ENCODE measurements around the gene RAPGEF5.

RAPGEF5 gene

DNA sequence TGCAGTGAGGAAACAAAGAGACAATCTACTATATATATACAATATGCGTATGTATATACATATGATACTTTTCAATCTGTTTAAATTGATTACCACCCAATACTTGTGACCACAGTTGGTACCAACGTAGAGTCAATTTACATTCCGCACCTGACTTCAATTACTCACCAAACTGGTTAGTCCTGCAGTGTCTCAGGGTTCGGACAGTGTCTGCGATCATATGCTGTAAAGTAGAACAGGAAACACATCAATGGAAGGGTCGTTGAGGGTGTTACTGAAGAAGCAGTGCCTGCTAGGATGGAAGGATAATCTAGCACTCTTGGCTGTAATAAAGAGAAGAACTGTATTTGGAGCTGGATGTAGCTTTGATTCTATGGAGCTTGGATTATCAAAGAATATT, 231.5 kb downstream of the RAPGEF5 start:
- no peak for DNase-seq (ENCODE audit: insufficient read length, low spot score)
- no peak for FAIRE-seq
- TF ChIP-seq POLR2A (IDR thresholded peaks at IDR 0.05; ENCODE audit: low read depth, low read length) = no peak

- TF ChIP-seq POLR2A (IDR thresholded peaks at IDR 0.05; ENCODE audit: low read depth, low read length) = no peak
- DNase-seq (ENCODE audit: insufficient read length, low spot score) = no peak
- no peak for FAIRE-seq
These were observed 232.0 kb downstream of the RAPGEF5 start for GRCh38 chr7:22124941-22125340.

GRCh38 chr7:22123139-22123538, 233.8 kb downstream of the RAPGEF5 start:
- FAIRE-seq = no peak
- no peak for TF ChIP-seq POLR2A (IDR thresholded peaks at IDR 0.05; ENCODE audit: low read depth, low read length)
- no peak for DNase-seq (ENCODE audit: insufficient read length, low spot score)

DNA sequence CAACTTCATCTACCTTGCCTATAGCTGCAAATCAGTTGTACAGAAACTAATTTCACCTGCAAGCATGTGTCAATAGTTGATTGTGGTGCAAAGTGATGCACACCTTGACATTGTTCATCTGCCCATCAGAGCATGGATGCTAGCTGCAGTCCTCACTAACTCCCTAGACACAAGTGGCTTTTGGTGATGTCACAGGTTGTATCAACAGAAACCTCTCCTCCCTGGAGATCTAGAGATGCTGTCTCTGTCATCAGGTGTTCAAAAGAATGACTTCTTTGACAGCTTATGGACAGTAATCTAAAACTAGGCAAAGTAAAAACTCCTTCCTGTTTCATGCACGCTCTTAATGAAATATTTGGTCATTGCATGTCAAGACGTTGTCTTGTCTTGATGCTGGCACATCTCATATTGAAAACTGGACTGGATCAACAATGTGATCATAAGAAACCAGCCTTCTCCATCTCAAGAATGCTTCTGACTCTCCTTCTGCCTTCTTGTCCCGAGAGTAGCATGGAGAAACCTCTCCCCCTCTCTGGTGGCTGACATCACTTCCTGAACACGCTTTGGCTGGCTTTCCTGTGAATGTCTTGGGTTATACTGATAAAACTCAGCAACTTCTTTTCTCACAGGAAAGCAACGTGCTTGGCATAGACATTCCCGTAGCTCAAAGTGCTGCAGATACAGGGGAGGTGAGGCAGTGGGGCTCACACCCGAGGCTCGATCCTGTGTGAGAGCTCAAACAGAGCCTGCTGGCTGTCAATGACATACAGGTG, 235.1 kb downstream of the RAPGEF5 start:
- DNase-seq (ENCODE audit: insufficient read length, low spot score) (no peak), FAIRE-seq (no peak)
- no peak for TF ChIP-seq POLR2A (IDR thresholded peaks at IDR 0.05; ENCODE audit: low read depth, low read length)

GRCh38 chr7:22120391-22121053, 236.4 kb downstream of the RAPGEF5 start:
- TF ChIP-seq POLR2A (IDR thresholded peaks at IDR 0.05; ENCODE audit: low read depth, low read length) = no peak
- DNase-seq (ENCODE audit: insufficient read length, low spot score) = no peak
- FAIRE-seq = no peak

DNA sequence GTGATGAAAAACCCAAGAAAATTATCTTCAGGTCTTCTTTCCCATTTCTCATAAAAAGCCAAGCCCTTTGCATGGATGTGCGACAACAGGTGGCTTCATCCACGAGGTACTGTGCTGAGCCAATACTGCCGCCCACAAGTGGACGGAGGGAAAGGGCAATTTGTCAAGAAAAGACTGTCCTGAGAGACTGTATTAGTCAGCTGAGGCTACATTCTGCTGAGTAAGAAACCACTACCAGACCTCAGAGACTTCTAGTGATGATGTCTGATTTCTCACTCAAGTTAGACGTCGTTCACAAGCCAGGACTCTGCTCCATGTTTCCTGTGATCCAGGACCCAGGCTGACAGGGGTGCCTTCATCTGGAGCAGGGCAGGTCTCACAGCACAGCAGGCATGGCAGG, 239.7 kb downstream of the RAPGEF5 start:
- FAIRE-seq (no peak), DNase-seq (ENCODE audit: insufficient read length, low spot score) (no peak)
- no peak for TF ChIP-seq POLR2A (IDR thresholded peaks at IDR 0.05; ENCODE audit: low read depth, low read length)

- DNase-seq (ENCODE audit: insufficient read length, low spot score) (no peak), FAIRE-seq (no peak)
- TF ChIP-seq POLR2A (IDR thresholded peaks at IDR 0.05; ENCODE audit: low read depth, low read length) = no peak
These were observed 240.4 kb downstream of the RAPGEF5 start for GRCh38 chr7:22116451-22117030.

- FAIRE-seq = no peak
- DNase-seq (ENCODE audit: insufficient read length, low spot score) = no peak
- no peak for TF ChIP-seq POLR2A (IDR thresholded peaks at IDR 0.05; ENCODE audit: low read depth, low read length)
These were observed 241.3 kb downstream of the RAPGEF5 start for GRCh38 chr7:22115689-22116088.

DNA sequence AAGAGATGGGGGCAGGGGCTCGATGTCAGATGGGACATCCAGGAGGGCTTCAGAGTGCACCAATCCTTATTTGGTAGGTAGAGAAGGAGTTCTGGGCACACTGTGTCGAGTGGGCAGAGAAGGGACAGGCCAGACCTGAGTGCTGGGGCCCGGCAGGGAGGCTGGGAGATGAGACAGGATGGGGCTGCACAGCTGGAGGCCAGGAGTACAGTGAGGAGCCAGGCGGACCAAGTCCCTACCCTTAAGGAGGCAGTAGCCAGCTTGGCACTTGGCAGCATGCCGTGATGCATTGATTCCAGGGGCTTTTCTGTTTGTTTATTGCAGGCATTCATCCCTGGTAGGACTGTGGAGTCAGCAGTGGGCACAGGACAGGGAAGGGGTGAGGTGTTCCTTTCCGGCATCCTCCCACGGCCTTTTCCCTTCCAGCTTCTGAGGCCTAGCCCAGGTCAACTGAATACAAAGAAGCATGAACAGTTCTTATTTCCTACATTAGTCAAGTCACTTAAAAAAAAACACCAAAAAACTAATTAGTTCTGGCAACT, 242.4 kb downstream of the RAPGEF5 start:
- TF ChIP-seq POLR2A (IDR thresholded peaks at IDR 0.05; ENCODE audit: low read depth, low read length) = no peak
- no peak for FAIRE-seq
- DNase-seq (ENCODE audit: insufficient read length, low spot score) = no peak

DNA sequence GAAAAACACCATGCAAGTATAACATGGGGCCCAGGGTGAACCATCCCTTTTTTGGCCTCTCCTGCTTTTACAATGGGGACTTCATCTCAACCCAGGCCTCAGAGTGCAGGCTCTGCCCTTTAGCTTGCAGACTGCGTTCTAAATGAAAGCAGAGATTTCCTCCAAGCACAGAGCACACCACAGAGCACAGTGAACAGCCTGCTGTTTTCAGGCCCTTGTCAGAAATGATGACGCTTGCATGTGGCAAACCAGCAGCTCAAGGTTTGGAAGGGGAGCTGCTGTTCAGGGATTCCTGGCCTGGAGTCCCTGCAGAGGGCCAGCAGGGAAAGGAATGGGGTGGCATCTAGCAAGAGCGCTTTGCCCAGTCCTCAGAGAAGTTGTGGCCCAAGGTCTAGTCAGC, 243.9 kb downstream of the RAPGEF5 start:
- TF ChIP-seq POLR2A (IDR thresholded peaks at IDR 0.05; ENCODE audit: low read depth, low read length) = no peak
- no peak for FAIRE-seq
- no peak for DNase-seq (ENCODE audit: insufficient read length, low spot score)

DNA sequence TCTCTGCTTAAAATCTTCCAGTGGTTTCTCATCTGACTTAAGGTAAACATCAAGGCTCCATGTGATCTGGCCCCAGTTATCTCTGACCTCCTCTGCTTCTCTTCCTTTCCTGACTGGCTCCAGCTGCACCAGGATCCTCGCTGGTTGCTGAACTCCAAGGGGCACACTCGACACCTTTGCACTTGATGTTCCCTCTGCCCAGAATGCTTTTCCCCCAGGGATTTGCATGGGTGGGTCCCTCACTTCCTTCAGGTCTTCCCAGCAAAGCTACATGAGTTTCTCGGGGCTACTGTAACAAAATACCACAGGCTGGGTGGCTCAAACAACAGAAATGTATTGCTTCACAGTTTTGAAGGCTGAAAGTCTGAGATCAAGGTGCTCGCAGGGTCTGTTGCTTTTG, 245.3 kb downstream of the RAPGEF5 start:
- no peak for DNase-seq (ENCODE audit: insufficient read length, low spot score)
- FAIRE-seq = no peak
- TF ChIP-seq POLR2A (IDR thresholded peaks at IDR 0.05; ENCODE audit: low read depth, low read length) = no peak

GRCh38 chr7:22110881-22111280, 246.1 kb downstream of the RAPGEF5 start:
- no peak for FAIRE-seq
- no peak for DNase-seq (ENCODE audit: insufficient read length, low spot score)
- TF ChIP-seq POLR2A (IDR thresholded peaks at IDR 0.05; ENCODE audit: low read depth, low read length) = no peak

DNA sequence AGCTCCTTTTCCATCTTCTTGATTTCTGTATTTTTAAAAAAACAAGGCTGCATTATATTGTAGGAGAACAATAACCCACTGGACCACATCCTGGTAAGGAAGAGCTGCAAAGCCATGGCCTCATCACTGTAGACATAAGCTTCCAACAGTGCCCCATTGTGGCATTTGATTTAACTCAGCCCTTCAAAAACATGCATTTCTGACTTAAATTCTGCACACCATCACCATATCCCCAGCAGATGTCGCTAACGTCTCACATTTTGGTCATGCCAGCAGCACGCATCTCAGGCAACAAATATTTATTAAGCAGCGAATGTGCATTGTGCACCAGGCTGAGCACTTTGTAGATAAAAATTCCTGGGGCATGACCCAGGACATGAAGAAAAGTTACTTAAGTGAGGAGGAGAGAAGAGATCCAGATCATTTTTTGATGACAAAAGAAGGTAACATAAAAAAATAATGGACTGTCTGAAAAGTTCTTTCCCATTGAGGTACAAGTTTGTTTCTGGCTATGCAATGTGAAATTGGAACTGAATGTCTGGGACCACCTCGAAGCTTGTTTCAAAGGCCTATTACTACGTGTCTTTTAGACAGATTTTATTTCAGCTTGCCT, 246.6 kb downstream of the RAPGEF5 start:
- DNase-seq (ENCODE audit: insufficient read length, low spot score) (peak; percentile 78), FAIRE-seq (peak; percentile 66)
- no peak for TF ChIP-seq POLR2A (IDR thresholded peaks at IDR 0.05; ENCODE audit: low read depth, low read length)

- TF ChIP-seq POLR2A (IDR thresholded peaks at IDR 0.05; ENCODE audit: low read depth, low read length) = no peak
- DNase-seq (ENCODE audit: insufficient read length, low spot score) (peak; percentile 49), FAIRE-seq (no peak)
These were observed 247.2 kb downstream of the RAPGEF5 start for GRCh38 chr7:22109761-22110160.
